ENCODE data around the gene AOX1.

GRCh38 chr2:200687922-200688920, 102.4 kb downstream of the AOX1 start:
- TF ChIP-seq CTCF (IDR thresholded peaks at IDR 0.05 in 4 of 5, conservative IDR thresholded peaks at IDR 0.05 in 1 of 5) (no peak), POLR2A (IDR thresholded peaks at IDR 0.05) (no peak)

Data from gastrocnemius medialis (tissue), 4 donors.